ENCODE measurements around the gene ADD1. TPM values are rescaled to one million over a fixed set of nuclear protein-coding genes. Genes with fewer than 3 reads are reported as not detected.

Gene ADD1
- total RNA-seq, 4 donors from 2014 or later: 290 to 470 (median 372) TPM

- H3K9me3 ChIP-seq: no peaks in the 10 kb centered on the region
- peaks cover 0 to 48% (median 35%) of the 10 kb centered on the region in 4 donors for H3K4me1 ChIP-seq
- H3K27me3 ChIP-seq: no peaks in the 10 kb centered on the region
- peaks cover 0 to 39% (median 0%) of the 10 kb centered on the region in 3 donors for H3K36me3 ChIP-seq
- no peak for TF ChIP-seq POLR2A (IDR thresholded peaks at IDR 0.05)
- peak overlapping the region; percentile 65 to 77 (median 74) for H3K4me3 ChIP-seq
- DNase-seq: peak in 2 of 3 donors; percentile 55 to 62
- H3K27ac ChIP-seq: peak overlapping the region; percentile 84 to 89 (median 85)
Measured at GRCh38 chr4:2932951-2933565, 89.4 kb downstream of the ADD1 start.

DNA sequence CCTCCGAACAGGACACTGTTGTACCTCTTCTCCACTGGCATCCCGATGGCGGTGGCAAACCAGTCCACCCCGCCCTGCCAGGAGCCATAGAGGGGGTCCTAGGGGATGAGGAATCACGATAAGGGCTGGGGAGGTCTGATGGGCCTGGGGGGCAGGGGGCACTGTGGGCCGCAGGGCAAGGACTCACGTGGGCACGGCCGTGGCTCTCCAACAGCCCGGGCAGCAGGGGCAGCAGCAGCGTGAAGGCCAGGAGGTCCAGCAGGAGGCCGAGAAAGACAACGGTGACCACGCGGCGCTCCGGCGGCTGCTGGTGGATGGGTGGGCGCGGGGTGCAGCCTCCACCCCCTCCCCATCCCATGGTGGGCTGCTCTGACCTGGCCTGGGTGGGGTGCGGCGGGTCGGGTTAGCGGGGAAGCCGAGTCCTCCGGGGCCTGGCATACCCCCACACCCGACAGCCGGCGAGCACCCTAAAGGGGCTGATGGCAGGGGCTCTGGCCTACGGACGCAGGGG, 90.0 kb downstream of the ADD1 start:
- H3K4me1 ChIP-seq: peaks cover 0 to 48% (median 35%) of the 10 kb centered on the region in 4 donors
- H3K36me3 ChIP-seq: peaks cover 0 to 39% (median 0%) of the 10 kb centered on the region in 3 donors
- no peaks in the 10 kb centered on the region for H3K9me3 ChIP-seq
- DNase-seq: peak in 1 of 3 donors; percentile 52
- no peaks in the 10 kb centered on the region for H3K27me3 ChIP-seq
- H3K4me3 ChIP-seq: peak overlapping the region; percentile 65 to 77 (median 74)
- peak overlapping the region; percentile 84 to 89 (median 85) for H3K27ac ChIP-seq
- TF ChIP-seq CTCF (IDR thresholded peaks at IDR 0.05) (no peak), POLR2A (IDR thresholded peaks at IDR 0.05) (no peak)

DNA sequence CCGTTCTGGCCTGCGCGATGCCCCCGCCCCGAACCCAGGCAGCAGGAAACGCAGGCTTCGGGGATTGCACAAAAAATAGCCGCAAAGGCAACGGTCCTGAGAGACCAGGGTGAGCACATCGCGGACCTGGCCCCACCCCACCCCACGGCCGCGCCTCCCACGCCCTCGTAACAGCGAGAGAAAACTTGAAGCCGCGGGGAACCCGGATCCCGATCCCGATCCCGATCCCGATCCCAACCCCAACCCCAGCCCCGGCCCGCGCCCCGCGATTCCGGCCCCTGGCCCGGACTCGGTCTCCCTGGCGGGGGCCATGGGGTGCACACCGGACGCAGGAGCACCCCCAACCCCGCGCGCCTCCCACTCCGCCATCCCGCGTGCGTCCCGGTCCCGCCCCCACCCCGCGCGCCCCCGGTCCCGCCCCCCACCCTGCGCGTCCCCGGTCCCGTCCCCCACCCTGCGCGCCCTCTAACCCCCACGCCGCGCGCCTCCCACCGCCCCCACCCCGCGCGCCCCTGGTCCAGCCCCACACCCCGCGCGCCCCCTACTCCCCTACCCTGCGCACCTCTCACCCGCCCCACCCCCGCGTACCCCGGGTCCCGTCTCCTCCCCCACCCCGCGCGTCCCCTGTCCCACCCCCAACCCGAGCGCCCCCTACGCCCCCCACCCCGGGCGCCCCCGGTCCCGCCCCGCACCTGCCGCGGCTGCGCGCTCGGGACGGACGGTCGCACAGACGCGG, 90.6 kb downstream of the ADD1 start:
- H3K27ac ChIP-seq: peak overlapping the region; percentile 84 to 89 (median 85)
- peak overlapping the region; percentile 65 to 77 (median 74) for H3K4me3 ChIP-seq
- H3K36me3 ChIP-seq: peaks cover 0 to 39% (median 0%) of the 10 kb centered on the region in 3 donors
- H3K27me3 ChIP-seq: no peaks in the 10 kb centered on the region
- DNase-seq: peak; percentile 57 to 77 (median 76)
- H3K4me1 ChIP-seq: peaks cover 0 to 48% (median 35%) of the 10 kb centered on the region in 4 donors
- no peaks in the 10 kb centered on the region for H3K9me3 ChIP-seq
- no peak for TF ChIP-seq CTCF (IDR thresholded peaks at IDR 0.05)
- TF ChIP-seq POLR2A (IDR thresholded peaks at IDR 0.05): no peak

DNA sequence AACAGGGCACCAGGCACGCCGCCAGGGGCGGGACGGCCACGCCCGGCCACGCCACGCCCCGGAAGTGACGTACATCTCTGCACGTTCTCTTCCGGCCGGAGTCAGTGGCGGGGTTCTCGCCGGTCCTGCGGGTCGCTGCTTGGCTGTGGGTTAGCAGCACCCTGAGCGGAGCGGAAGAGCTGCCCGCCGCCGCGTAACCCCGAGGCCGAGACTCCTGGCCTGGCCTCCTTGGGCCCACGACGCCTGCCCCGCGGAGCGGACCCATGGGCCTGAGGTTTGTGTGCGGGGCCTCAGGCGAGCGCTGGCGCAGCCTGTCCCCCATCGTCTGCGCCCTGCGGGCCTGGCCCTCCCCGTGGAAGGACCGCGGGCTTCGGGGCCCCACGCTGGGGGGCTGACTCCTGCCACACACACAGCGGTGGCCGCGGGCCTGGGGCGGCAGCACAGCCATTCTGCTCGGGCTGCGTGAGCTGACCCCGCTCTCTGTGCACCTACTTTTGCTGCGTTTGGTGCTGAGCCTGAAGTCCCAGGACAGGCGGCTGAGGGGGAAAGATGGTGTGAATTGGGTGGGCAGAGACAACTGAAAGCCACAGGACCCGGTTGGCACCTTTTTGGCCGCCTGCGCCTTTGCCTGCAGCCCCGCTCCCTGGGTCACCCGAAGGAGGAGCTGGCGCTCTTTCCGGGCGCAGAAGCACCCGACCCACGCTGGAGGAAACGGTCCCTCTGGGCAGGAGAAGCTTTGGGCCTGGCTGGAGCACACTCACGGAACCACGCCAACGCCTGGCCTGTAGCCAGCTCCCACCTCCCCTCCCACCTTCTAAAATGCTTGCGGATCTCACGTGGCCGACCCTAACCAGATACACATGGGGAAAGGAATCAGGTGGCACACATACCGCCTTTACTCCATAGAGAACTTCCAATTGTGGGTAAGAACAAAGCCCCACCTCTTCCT, 91.4 kb downstream of the ADD1 start:
- DNase-seq: peak; percentile 98 to 99 (median 98)
- H3K27ac ChIP-seq: peak overlapping the region; percentile 84 to 89 (median 85)
- no peaks in the 10 kb centered on the region for H3K27me3 ChIP-seq
- peaks cover 0 to 48% (median 35%) of the 10 kb centered on the region in 4 donors for H3K4me1 ChIP-seq
- TF ChIP-seq POLR2A (IDR thresholded peaks at IDR 0.05): peak; percentile 93 to 96
- peak in 3 of 6 experiments; percentile 35 to 45 (median 42) for TF ChIP-seq CTCF (IDR thresholded peaks at IDR 0.05)
- H3K9me3 ChIP-seq: no peaks in the 10 kb centered on the region
- H3K4me3 ChIP-seq: peak overlapping the region; percentile 65 to 77 (median 74)
- H3K36me3 ChIP-seq: peaks cover 0 to 39% (median 0%) of the 10 kb centered on the region in 3 donors

DNA sequence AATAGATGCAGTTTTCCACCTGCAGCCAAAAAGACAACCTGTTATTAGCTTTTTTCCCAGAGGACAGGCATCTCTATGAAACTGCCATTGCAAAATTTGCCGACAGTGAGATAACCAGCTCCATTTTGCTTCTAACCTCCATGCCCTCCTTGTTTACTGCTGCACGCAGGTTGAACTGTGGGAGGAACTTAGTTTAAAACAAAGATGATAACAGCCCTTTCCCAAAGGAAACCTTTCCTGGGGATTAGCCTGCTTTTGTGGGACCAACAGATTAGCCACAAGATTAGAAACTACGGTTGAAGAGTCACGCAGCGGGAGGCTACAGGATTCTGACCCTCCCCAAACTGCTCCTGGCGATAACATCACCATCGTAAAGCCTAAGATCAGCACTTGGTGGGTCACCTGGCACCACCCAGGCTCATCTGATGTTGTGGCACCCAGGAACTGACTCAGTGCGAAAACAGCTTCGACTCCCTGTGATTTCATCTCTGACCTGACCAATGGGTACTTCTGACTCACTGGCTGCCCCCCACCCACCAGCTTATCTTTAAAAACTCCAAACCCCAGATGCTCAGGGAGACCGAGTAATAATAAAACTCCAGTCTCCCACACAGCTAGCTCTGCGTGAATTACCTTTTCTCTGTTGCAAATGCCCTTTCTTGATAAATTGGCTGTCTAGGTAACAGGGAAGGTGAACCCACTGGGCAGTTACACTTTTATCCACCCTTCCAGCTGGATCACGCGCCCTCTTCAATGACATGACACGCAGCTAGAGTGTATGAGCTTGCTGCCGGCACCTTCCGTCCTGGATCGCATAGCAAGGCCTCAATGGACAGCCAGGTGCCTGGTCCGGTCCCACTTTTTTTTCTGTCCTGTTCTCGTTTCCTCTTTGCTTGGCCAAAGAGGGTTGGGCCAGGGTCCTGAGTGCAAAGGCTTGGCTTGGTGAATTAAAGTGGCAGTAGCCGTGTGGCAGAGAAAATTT, 92.4 kb downstream of the ADD1 start:
- no peak for TF ChIP-seq POLR2A (IDR thresholded peaks at IDR 0.05)
- TF ChIP-seq CTCF (IDR thresholded peaks at IDR 0.05): no peak
- peaks cover 0 to 43% (median 33%) of the 10 kb centered on the region in 4 donors for H3K4me1 ChIP-seq
- H3K27me3 ChIP-seq: no peaks in the 10 kb centered on the region
- peak overlapping the region in 3 of 4 donors; percentile 65 to 77 (median 76) for H3K4me3 ChIP-seq
- peaks cover 0 to 39% (median 0%) of the 10 kb centered on the region in 3 donors for H3K36me3 ChIP-seq
- DNase-seq: peak in 2 of 3 donors; percentile 38 to 50
- H3K9me3 ChIP-seq: no peaks in the 10 kb centered on the region
- H3K27ac ChIP-seq: peak overlapping the region; percentile 84 to 89 (median 85)
